ENCODE measurements around the gene EMP1.

EMP1 gene

GRCh38 chr12:13161172-13161571 lies 35.4 kb upstream of the EMP1 start:
- Histone ChIP-seq H3K9ac (ENCODE audit: low read length in 2 of 2) (no peak overlapping the region), H3K4me1 (ENCODE audit: control insufficient read depth, insufficient read depth, low read length) (no peaks in the 10 kb centered on the region), H3K9me3 (ENCODE audit: control insufficient read depth in 2 of 2, low read length in 2 of 2) (no peaks in the 10 kb centered on the region), H3K36me3 (ENCODE audit: control insufficient read depth in 2 of 2, insufficient read depth in 2 of 2, low read length in 2 of 2) (no peaks in the 10 kb centered on the region), H3K27me3 (ENCODE audit: control insufficient read depth in 1 of 2, insufficient read depth in 2 of 2, low read length in 2 of 2) (no peaks in the 10 kb centered on the region), H3K27ac (ENCODE audit: low read length) (no peak overlapping the region), H3K4me3 (ENCODE audit: low read length in 2 of 2) (no peak overlapping the region)

DNA sequence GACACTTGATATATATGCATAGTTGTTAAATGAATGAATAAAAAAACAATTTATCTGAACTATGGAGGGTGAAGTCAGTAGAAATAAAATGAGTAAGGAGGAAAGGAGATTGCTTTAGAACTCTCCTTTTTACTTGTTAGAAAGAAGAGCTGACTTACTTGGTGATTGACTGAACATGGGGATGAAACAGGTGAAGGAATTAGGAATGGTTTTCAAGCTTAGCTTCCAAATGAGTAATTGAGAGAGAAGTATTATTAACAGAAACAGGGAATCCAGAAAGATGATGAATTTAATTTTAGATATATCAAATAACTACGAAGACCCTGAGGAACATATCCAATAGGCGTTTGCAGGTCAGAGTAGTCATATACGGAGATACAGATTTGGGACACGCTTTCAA lies 33.6 kb upstream of the EMP1 start:
- peaks cover 3 to 4% of the 10 kb centered on the region in 2 donors for H3K9me3 ChIP-seq (ENCODE audit: control insufficient read depth in 2 of 2, low read length in 2 of 2)
- H3K4me3 ChIP-seq (ENCODE audit: low read length in 2 of 2): no peak overlapping the region
- no peaks in the 10 kb centered on the region for H3K36me3 ChIP-seq (ENCODE audit: control insufficient read depth in 2 of 2, insufficient read depth in 2 of 2, low read length in 2 of 2)
- no peaks in the 10 kb centered on the region for H3K27me3 ChIP-seq (ENCODE audit: control insufficient read depth in 1 of 2, insufficient read depth in 2 of 2, low read length in 2 of 2)
- no peaks in the 10 kb centered on the region for H3K4me1 ChIP-seq (ENCODE audit: control insufficient read depth, insufficient read depth, low read length)
- H3K27ac ChIP-seq (ENCODE audit: low read length): no peak overlapping the region
- no peak overlapping the region for H3K9ac ChIP-seq (ENCODE audit: low read length in 2 of 2)

- Histone ChIP-seq H3K9ac (ENCODE audit: low read length in 2 of 2) (no peak overlapping the region), H3K36me3 (ENCODE audit: control insufficient read depth in 2 of 2, insufficient read depth in 2 of 2, low read length in 2 of 2) (no peaks in the 10 kb centered on the region), H3K4me1 (ENCODE audit: control insufficient read depth, insufficient read depth, low read length) (no peaks in the 10 kb centered on the region), H3K4me3 (ENCODE audit: low read length in 2 of 2) (no peak overlapping the region), H3K9me3 (ENCODE audit: control insufficient read depth in 2 of 2, low read length in 2 of 2) (peaks cover 4% of the 10 kb centered on the region in 2 donors), H3K27ac (ENCODE audit: low read length) (no peak overlapping the region), H3K27me3 (ENCODE audit: control insufficient read depth in 1 of 2, insufficient read depth in 2 of 2, low read length in 2 of 2) (no peaks in the 10 kb centered on the region)
Observed at GRCh38 chr12:13163868-13164635, 32.5 kb upstream of the EMP1 start.

- Histone ChIP-seq H3K4me1 (ENCODE audit: control insufficient read depth, insufficient read depth, low read length) (no peaks in the 10 kb centered on the region), H3K36me3 (ENCODE audit: control insufficient read depth in 2 of 2, insufficient read depth in 2 of 2, low read length in 2 of 2) (no peaks in the 10 kb centered on the region), H3K4me3 (ENCODE audit: low read length in 2 of 2) (no peak overlapping the region), H3K27me3 (ENCODE audit: control insufficient read depth in 1 of 2, insufficient read depth in 2 of 2, low read length in 2 of 2) (no peaks in the 10 kb centered on the region), H3K9me3 (ENCODE audit: control insufficient read depth in 2 of 2, low read length in 2 of 2) (peaks cover 4% of the 10 kb centered on the region in 2 donors), H3K27ac (ENCODE audit: low read length) (no peak overlapping the region), H3K9ac (ENCODE audit: low read length in 2 of 2) (no peak overlapping the region)
Observed at GRCh38 chr12:13164921-13165616, 31.5 kb upstream of the EMP1 start.

DNA sequence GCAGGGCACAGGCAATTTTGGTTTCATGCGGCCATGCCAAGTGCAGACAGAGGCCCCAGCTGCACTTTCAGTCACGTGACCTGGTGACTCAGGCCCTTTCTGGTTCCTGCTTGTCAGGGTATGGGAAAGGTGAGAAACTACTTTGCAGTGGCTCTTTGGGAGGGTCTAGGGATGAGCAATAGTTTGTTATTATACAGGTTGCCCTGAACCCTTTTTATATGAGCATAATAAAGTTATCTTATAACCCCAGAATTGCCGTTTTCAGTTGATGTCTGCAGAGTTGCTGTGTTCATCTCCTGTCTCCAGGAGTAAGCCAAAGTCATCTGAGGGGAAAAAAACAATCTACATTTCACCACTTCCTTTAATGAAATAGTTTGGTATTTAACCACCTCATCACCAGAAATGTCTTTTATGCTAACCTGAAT lies 30.9 kb upstream of the EMP1 start:
- Histone ChIP-seq H3K9me3 (ENCODE audit: control insufficient read depth in 2 of 2, low read length in 2 of 2) (peaks cover 4% of the 10 kb centered on the region in 2 donors), H3K4me1 (ENCODE audit: control insufficient read depth, insufficient read depth, low read length) (no peaks in the 10 kb centered on the region), H3K9ac (ENCODE audit: low read length in 2 of 2) (no peak overlapping the region), H3K36me3 (ENCODE audit: control insufficient read depth in 2 of 2, insufficient read depth in 2 of 2, low read length in 2 of 2) (no peaks in the 10 kb centered on the region), H3K27me3 (ENCODE audit: control insufficient read depth in 1 of 2, insufficient read depth in 2 of 2, low read length in 2 of 2) (no peaks in the 10 kb centered on the region), H3K27ac (ENCODE audit: low read length) (no peak overlapping the region), H3K4me3 (ENCODE audit: low read length in 2 of 2) (no peak overlapping the region)

DNA sequence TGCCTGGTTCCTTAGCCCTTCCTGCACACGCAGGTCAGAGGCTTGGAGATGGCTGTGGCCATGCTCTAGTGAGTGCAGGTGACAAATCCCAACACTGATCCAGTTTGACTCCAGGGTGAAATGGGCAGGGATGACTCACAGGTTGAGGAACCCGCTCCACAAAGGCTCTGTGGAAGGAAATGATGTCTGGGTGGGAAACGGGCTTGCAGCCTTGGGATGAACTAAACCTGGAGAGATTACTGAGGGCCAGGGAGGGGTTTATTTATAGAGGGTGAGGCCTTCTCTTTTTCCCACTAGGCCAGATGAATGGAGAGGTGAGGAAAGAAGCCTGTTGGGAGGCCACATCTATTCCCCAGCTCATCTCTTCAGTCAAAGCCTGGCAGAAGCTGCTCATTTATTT lies 29.3 kb upstream of the EMP1 start:
- H3K27ac ChIP-seq (ENCODE audit: low read length): no peak overlapping the region
- no peak overlapping the region for H3K4me3 ChIP-seq (ENCODE audit: low read length in 2 of 2)
- H3K4me1 ChIP-seq (ENCODE audit: control insufficient read depth, insufficient read depth, low read length): no peaks in the 10 kb centered on the region
- no peaks in the 10 kb centered on the region for H3K36me3 ChIP-seq (ENCODE audit: control insufficient read depth in 2 of 2, insufficient read depth in 2 of 2, low read length in 2 of 2)
- no peaks in the 10 kb centered on the region for H3K27me3 ChIP-seq (ENCODE audit: control insufficient read depth in 1 of 2, insufficient read depth in 2 of 2, low read length in 2 of 2)
- H3K9me3 ChIP-seq (ENCODE audit: control insufficient read depth in 2 of 2, low read length in 2 of 2): peaks cover 4% of the 10 kb centered on the region in 2 donors
- no peak overlapping the region for H3K9ac ChIP-seq (ENCODE audit: low read length in 2 of 2)

DNA sequence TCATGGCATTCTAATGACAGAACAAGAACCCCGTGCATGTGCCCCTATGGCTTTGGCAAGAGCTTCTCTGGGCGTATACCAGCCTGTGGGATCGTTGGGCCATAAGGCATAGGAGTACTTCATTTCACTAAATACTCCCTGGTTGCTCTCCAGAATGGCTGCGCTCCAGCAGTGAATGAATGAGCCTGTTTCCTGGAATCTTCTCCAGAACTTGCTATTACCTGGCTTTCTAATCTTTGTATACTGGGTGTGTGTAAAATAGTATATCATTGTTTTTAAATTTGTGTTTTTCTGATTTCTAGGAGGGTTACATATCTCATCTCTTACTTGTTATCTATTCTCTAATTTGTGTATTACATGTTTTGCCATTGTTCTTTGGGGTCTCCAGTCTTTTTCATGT lies 28.6 kb upstream of the EMP1 start:
- Histone ChIP-seq H3K9me3 (ENCODE audit: control insufficient read depth in 2 of 2, low read length in 2 of 2) (peaks cover 4% of the 10 kb centered on the region in 2 donors), H3K4me3 (ENCODE audit: low read length in 2 of 2) (no peak overlapping the region), H3K27ac (ENCODE audit: low read length) (no peak overlapping the region), H3K9ac (ENCODE audit: low read length in 2 of 2) (no peak overlapping the region), H3K4me1 (ENCODE audit: control insufficient read depth, insufficient read depth, low read length) (no peaks in the 10 kb centered on the region), H3K36me3 (ENCODE audit: control insufficient read depth in 2 of 2, insufficient read depth in 2 of 2, low read length in 2 of 2) (no peaks in the 10 kb centered on the region), H3K27me3 (ENCODE audit: control insufficient read depth in 1 of 2, insufficient read depth in 2 of 2, low read length in 2 of 2) (no peaks in the 10 kb centered on the region)

DNA sequence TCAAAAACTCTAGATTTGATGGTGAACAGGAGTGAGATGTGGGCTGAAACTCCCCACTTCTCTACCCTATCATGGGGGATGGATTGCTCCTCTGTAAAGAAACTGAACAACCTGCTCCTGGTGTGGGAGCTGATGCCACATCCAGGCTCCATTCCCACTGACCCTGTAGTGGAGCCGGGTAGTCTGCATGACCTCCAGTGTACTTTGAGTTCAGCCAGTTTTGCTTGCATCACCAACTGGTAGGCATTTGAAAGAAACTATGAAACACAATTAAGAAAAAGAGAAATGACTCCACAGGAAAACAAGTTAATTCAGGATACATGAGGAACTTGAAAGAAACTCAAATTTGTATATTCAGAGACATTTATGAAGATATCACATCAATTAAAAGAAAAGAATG lies 27.3 kb upstream of the EMP1 start:
- no peak overlapping the region for H3K27ac ChIP-seq (ENCODE audit: low read length)
- H3K9ac ChIP-seq (ENCODE audit: low read length in 2 of 2): no peak overlapping the region
- H3K36me3 ChIP-seq (ENCODE audit: control insufficient read depth in 2 of 2, insufficient read depth in 2 of 2, low read length in 2 of 2): no peaks in the 10 kb centered on the region
- H3K4me1 ChIP-seq (ENCODE audit: control insufficient read depth, insufficient read depth, low read length): peaks cover 3% of the 10 kb centered on the region
- no peak overlapping the region for H3K4me3 ChIP-seq (ENCODE audit: low read length in 2 of 2)
- H3K27me3 ChIP-seq (ENCODE audit: control insufficient read depth in 1 of 2, insufficient read depth in 2 of 2, low read length in 2 of 2): no peaks in the 10 kb centered on the region
- H3K9me3 ChIP-seq (ENCODE audit: control insufficient read depth in 2 of 2, low read length in 2 of 2): peaks cover 4% of the 10 kb centered on the region in 2 donors

GRCh38 chr12:13170892-13171490 lies 25.5 kb upstream of the EMP1 start:
- no peaks in the 10 kb centered on the region for H3K36me3 ChIP-seq (ENCODE audit: control insufficient read depth in 2 of 2, insufficient read depth in 2 of 2, low read length in 2 of 2)
- H3K27me3 ChIP-seq (ENCODE audit: control insufficient read depth in 1 of 2, insufficient read depth in 2 of 2, low read length in 2 of 2): peaks cover 0 to 3% of the 10 kb centered on the region in 2 donors
- H3K4me3 ChIP-seq (ENCODE audit: low read length in 2 of 2): no peak overlapping the region
- H3K9me3 ChIP-seq (ENCODE audit: control insufficient read depth in 2 of 2, low read length in 2 of 2): peaks cover 4% of the 10 kb centered on the region in 2 donors
- no peak overlapping the region for H3K27ac ChIP-seq (ENCODE audit: low read length)
- no peak overlapping the region for H3K9ac ChIP-seq (ENCODE audit: low read length in 2 of 2)
- peaks cover 3% of the 10 kb centered on the region for H3K4me1 ChIP-seq (ENCODE audit: control insufficient read depth, insufficient read depth, low read length)

GRCh38 chr12:13171921-13172859 lies 24.3 kb upstream of the EMP1 start:
- Histone ChIP-seq H3K27ac (ENCODE audit: low read length) (no peak overlapping the region), H3K4me3 (ENCODE audit: low read length in 2 of 2) (no peak overlapping the region), H3K9ac (ENCODE audit: low read length in 2 of 2) (no peak overlapping the region), H3K9me3 (ENCODE audit: control insufficient read depth in 2 of 2, low read length in 2 of 2) (peaks cover 4% of the 10 kb centered on the region in 2 donors), H3K36me3 (ENCODE audit: control insufficient read depth in 2 of 2, insufficient read depth in 2 of 2, low read length in 2 of 2) (no peaks in the 10 kb centered on the region), H3K4me1 (ENCODE audit: control insufficient read depth, insufficient read depth, low read length) (peaks cover 3% of the 10 kb centered on the region), H3K27me3 (ENCODE audit: control insufficient read depth in 1 of 2, insufficient read depth in 2 of 2, low read length in 2 of 2) (peaks cover 0 to 3% of the 10 kb centered on the region in 2 donors)
